K562 (cell line): ENCODE data around the gene SSR4. TPM values are rescaled to one million over a fixed set of nuclear protein-coding genes. Genes with fewer than 3 reads are reported as not detected.

Experiments used
- ATAC-seq: fragments of 200-7000 bp; cut with Tn5 transposase; 3 replicates; pipeline ENCODE4 v1.9.1; 2020; ENCODE audit warnings: moderate library complexity
- BruUV-seq: library from RNA; stranded (reverse); fragments of 400-500 nt; replicated peaks from 2 replicates; lab custom pipeline; 2021; lab: Mats Ljungman, UMichigan
- CTCF ChIA-PET: fragments of 300-600 bp; formaldehyde crosslinking; extraction: SDS; loops from one replicate; lab custom pipeline; 2021; ENCODE audit warnings: low intra/inter-chr PET ratio; lab: Yijun Ruan, JAX
- POLR2A ChIA-PET: fragments of 300-600, 350-650 bp; sonication (Branson Sonifier 250); formaldehyde crosslinking; extraction: SDS; loops from one replicate; lab custom pipeline; 2021; ENCODE audit warnings: antibody characterized with exemption, inconsistent platforms; lab: Yijun Ruan, JAX
- DNase-seq, 4 experiments: peaks; one replicate each; pipeline versions ENCODE4 v3.0.0 to v3.0.0-alpha.2; 2011 to 2018; ENCODE audit warnings: low spot score in 3 of 4, mixed read lengths in 3 of 4; ENCODE audit errors: extremely low read depth in 1 of 4
- FAIRE-seq: peaks from 2 replicates; lab custom pipeline; 2011; peaks lifted over from hg19 to GRCh38; lab: Jason Lieb, UNC
- H2AFZ ChIP-seq: 2 replicates; pipeline ENCODE4 v1.6.0; 2011; ENCODE audit warnings: low read depth, low read length, control low read depth, inconsistent platforms
- H3K27ac ChIP-seq: fragments of 200-600 bp; 3 replicates; pipeline ENCODE4 v1.8.0; 2011; ENCODE audit warnings: low read depth, mild to moderate bottlenecking, control low read depth, inconsistent platforms, low read length, moderate library complexity, mixed read lengths; ENCODE audit errors: extremely low read depth
- H3K27me3 ChIP-seq, 2 experiments: fragments of 300-600 bp in 1 of 2; 2 replicates in 1 of 2; 3 replicates in 1 of 2; pipeline versions ENCODE4 v1.6.0 to v1.8.0; 2011; ENCODE audit warnings: inconsistent platforms in 2 of 2, low read length in 2 of 2, mild to moderate bottlenecking in 1 of 2, mixed read lengths in 1 of 2, moderate library complexity in 1 of 2; ENCODE audit not compliant: control insufficient read depth in 2 of 2, insufficient read depth in 2 of 2
- H3K36me3 ChIP-seq: fragments of 300-600 bp; 3 replicates; pipeline ENCODE4 v1.8.0; 2011; ENCODE audit warnings: mild to moderate bottlenecking, low read length, inconsistent platforms; ENCODE audit not compliant: control insufficient read depth, insufficient read depth
- H3K4me1 ChIP-seq, 2 experiments: fragments of 200-600 bp in 1 of 2; replicated peaks in 1 of 2; 2 replicates in 1 of 2; 3 replicates in 1 of 2; pipeline versions ENCODE4 v1.5.1 to v1.8.0; 2011; ENCODE audit warnings: inconsistent platforms in 2 of 2, low read length in 2 of 2, mild to moderate bottlenecking in 1 of 2, mixed read lengths in 1 of 2, moderate library complexity in 1 of 2; ENCODE audit not compliant: control insufficient read depth in 2 of 2, insufficient read depth in 2 of 2
- H3K4me2 ChIP-seq: 2 replicates; pipeline ENCODE4 v1.6.1; 2011; ENCODE audit warnings: low read length, control low read depth, inconsistent platforms, mixed read lengths; ENCODE audit not compliant: insufficient read depth
- H3K4me3 ChIP-seq: fragments of 200-600 bp; sonication (generic), shearing (Covaris generic); 2 replicates; pipeline ENCODE4 v1.5.1; 2016; ENCODE audit warnings: control low read depth, inconsistent platforms
- H3K79me2 ChIP-seq: fragments of 200-600 bp; 3 replicates; pipeline ENCODE4 v1.8.0; 2011; ENCODE audit warnings: low read length, inconsistent platforms; ENCODE audit not compliant: control insufficient read depth, insufficient read depth
- H3K9ac ChIP-seq, 2 experiments: 2 replicates each; pipeline versions ENCODE4 v1.6.0 to v1.6.1; 2011; ENCODE audit warnings: low read depth in 2 of 2, low read length in 2 of 2, control low read depth in 1 of 2, inconsistent platforms in 1 of 2, mild to moderate bottlenecking in 1 of 2, mixed read lengths in 1 of 2; ENCODE audit not compliant: insufficient read depth in 1 of 2
- H3K9me1 ChIP-seq: one replicate; pipeline ENCODE4 v1.6.0; 2011; ENCODE audit warnings: inconsistent platforms, mild to moderate bottlenecking, low read length, moderate library complexity; ENCODE audit not compliant: control insufficient read depth, insufficient read depth
- H3K9me3 ChIP-seq: replicated peaks from 2 replicates; pipeline ENCODE4 v1.5.1; 2011; ENCODE audit warnings: low read depth, low read length, inconsistent platforms; ENCODE audit not compliant: control insufficient read depth, insufficient read depth
- H4K20me1 ChIP-seq: replicated peaks from 2 replicates; pipeline ENCODE4 v1.6.1; 2011; ENCODE audit warnings: low read length, inconsistent platforms, mixed read lengths; ENCODE audit not compliant: control insufficient read depth, insufficient read depth
- HDAC6 ChIP-seq: IDR thresholded peaks from 2 replicates; pipeline ENCODE4 v1.6.1; 2012; ENCODE audit warnings: low read depth, mild to moderate bottlenecking, control low read depth, inconsistent platforms, low read length, moderate library complexity
- HDGF ChIP-seq: fragments of 450-650 bp; IDR thresholded peaks from 2 replicates; pipeline ENCODE4 v1.6.1; 2016
- SNRNP70 ChIP-seq: fragments of 200-400 bp; formaldehyde crosslinking; optimal IDR thresholded peaks from 2 replicates; pipeline ENCODE3; 2017; ENCODE audit warnings: low read depth, low read length
- ZKSCAN3 ChIP-seq: fragments of 250-450 bp; sonication (Bioruptor Pico); IDR thresholded peaks from 2 replicates; pipeline ENCODE4 v1.4.0; 2020
- ZNF140 ChIP-seq: fragments of 250-450 bp; sonication (Bioruptor Pico); IDR thresholded peaks from 2 replicates; pipeline ENCODE4 v1.8.0; 2021; ENCODE audit warnings: moderate library complexity, mild to moderate bottlenecking, inconsistent platforms
- ZNF175 ChIP-seq: fragments of 200-800 bp; sonication (Bioruptor generic); IDR thresholded peaks from 2 replicates; pipeline ENCODE4 v1.6.1; 2016; ENCODE audit warnings: low read depth, mild to moderate bottlenecking, missing genetic modification characterization, missing compliant biosample characterization
- WGBS: fragments of 100-300 bp; shearing (Covaris generic); methylation state at CpG from one replicate; pipeline ENCODE4 v1.1.6; 2016; ENCODE audit warnings: low coverage, mixed read lengths; ENCODE audit not compliant: insufficient coverage; ENCODE audit errors: missing lambda C conversion rate; 5-methylcytosine and 5-hydroxymethylcytosine counted together
- in situ Hi-C: fragments of 300-500 bp; cut with MboI; formaldehyde crosslinking; loops from 4 replicates; pipeline ENCODE4 v1.15.0; 2018; ENCODE audit warnings: inconsistent platforms, mixed read lengths
- intact Hi-C: fragments of 100-400 bp; cut with micrococcal nuclease; formaldehyde crosslinking; loops from 2 replicates; pipeline ENCODE4 v1.14.2; 2022
- polyA plus RNA-seq, 8 experiments: library from polyadenylated mRNA; depleted of rRNA in 4 of 8; stranded (reverse) in 5 of 8; unstranded in 3 of 8; fragments of >200 nt; fragmentation: Nextera tagmentation in 2 of 8; fragmentation: Illumina TruSeq in 1 of 8; extraction: Ambion mirVana in 2 of 8; extraction: Trizol in 1 of 8; gene quantifications; 2 replicates each; pipeline versions ENCODE4 v1.2.1 to v1.2.3, GENCODE V29; 2011 to 2014; ENCODE audit warnings: inconsistent platforms in 1 of 8, missing spikeins in 1 of 8
- total RNA-seq, 7 experiments: library from RNA; depleted of rRNA in 6 of 7; stranded (reverse); fragments of >200 nt in 6 of 7; fragmentation: Illumina TruSeq in 2 of 7; extraction: Trizol in 2 of 7; gene quantifications; 2 replicates each; pipeline versions ENCODE4 v1.2.1 to v1.2.3, GENCODE V29; 2011 to 2021; ENCODE audit warnings: low replicate concordance in 1 of 7
- TF ChIP-seq, protein P1 (sequence below): sonication (generic); formaldehyde crosslinking; IDR thresholded peaks from 2 replicates; pipeline ENCODE4 v1.8.0; 2023; ENCODE audit warnings: missing genetic modification reagents, mild to moderate bottlenecking, borderline replicate concordance
- TF ChIP-seq, protein P2 (sequence below): fragments of 450-650 bp; formaldehyde crosslinking; IDR thresholded peaks from 2 replicates; pipeline ENCODE4 v1.4.0; 2020; ENCODE audit warnings: mild to moderate bottlenecking, mixed read lengths

Gene SSR4
- total and polyA plus RNA-seq, 9 of the 15 experiments (the other 6 are each of a cell fraction or from before 2014, with no cell fraction given) = 146 to 492 (median 272) TPM

DNA sequence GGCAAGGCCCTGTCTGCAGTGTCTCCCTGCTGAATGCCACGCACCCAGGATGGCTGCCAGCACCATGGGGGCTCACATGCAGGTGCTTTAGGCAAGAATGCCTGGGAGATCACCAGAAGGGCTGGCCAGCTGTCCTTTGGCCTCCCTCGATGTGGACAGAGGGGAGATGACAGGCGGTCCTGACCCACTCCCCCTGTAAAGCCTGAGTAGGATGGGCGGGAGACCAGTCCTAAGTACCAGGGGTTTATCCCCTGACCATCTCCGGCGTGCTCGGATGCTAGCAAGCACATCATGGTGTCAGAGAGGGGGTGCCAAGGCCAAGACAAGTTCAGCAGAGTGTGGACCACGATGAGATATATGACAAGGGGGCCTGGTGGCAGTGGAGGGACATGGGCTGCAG lies 30.6 kb downstream of the SSR4 start:
- CTCF ChIA-PET = no interaction called here
- Histone ChIP-seq H3K27ac (no peak overlapping the region), H3K4me3 (no peak overlapping the region), H3K9ac (no peak overlapping the region), H2AFZ (no peak overlapping the region), H3K4me1 (peaks cover 0 to 17% of the 10 kb centered on the region in 2 experiments; a peak in 2 of 5 replicates), H3K36me3 (no peaks in the 10 kb centered on the region), H3K9me3 (no peaks in the 10 kb centered on the region), H3K79me2 (no peaks in the 10 kb centered on the region), H3K9me1 (no peaks in the 10 kb centered on the region), H3K27me3 (peaks cover 22 to 45% of the 10 kb centered on the region in 2 experiments; a peak in 4 of 5 replicates), H4K20me1 (no peaks in the 10 kb centered on the region), H3K4me2 (no peak overlapping the region)
- in situ Hi-C loops = no loop called here
- no peak for DNase-seq
- WGBS = 6% methylated on average over 8 of the region's 8 CpGs
- intact Hi-C loops = no loop called here
- FAIRE-seq = no peak
- TF ChIP-seq ZNF175 = no peak
- POLR2A ChIA-PET = interaction anchor here (0.6 kb wide), 1 partner anchor 148 kb away, joined by 3 read pairs; the partner anchor contains the start of gene TMEM187
- no TSS peak for BruUV-seq
- ATAC-seq = no peak

DNA sequence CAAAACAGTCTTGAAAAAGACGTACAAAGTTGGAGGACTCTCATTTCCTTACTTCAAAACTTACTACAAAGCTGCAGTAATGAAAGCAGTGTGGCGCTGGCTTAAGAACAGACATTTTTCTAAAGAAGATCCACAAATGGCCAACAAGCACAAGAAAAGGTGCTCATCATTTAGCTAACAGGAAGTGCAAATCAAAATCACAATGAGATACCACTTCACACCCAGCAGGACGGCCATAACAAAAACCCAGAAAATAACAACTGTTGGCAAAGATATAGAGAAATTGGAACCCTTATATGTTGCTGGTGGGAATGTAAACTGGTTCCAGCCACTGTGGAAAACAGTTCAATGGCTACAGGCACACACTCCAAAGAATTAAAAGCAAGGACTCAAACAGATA lies 32.5 kb downstream of the SSR4 start:
- Histone ChIP-seq H3K79me2 (no peaks in the 10 kb centered on the region), H4K20me1 (no peaks in the 10 kb centered on the region), H3K9ac (no peak overlapping the region), H3K9me1 (no peaks in the 10 kb centered on the region), H3K27ac (no peak overlapping the region), H3K9me3 (no peaks in the 10 kb centered on the region), H2AFZ (no peak overlapping the region), H3K4me1 (peaks cover 0 to 28% of the 10 kb centered on the region in 2 experiments; a peak in 2 of 5 replicates), H3K36me3 (no peaks in the 10 kb centered on the region), H3K4me3 (no peak overlapping the region), H3K4me2 (no peak overlapping the region), H3K27me3 (peaks cover 22 to 57% of the 10 kb centered on the region in 2 experiments; a peak in 4 of 5 replicates)
- intact Hi-C loops (no loop called here), in situ Hi-C loops (no loop called here)
- BruUV-seq = no TSS peak
- 3% methylated on average over 3 of the region's 3 CpGs for WGBS
- CTCF ChIA-PET = no interaction called here
- no peak for DNase-seq
- POLR2A ChIA-PET = no interaction called here
- FAIRE-seq = no peak
- ATAC-seq = no peak
- TF ChIP-seq, protein P1, sequence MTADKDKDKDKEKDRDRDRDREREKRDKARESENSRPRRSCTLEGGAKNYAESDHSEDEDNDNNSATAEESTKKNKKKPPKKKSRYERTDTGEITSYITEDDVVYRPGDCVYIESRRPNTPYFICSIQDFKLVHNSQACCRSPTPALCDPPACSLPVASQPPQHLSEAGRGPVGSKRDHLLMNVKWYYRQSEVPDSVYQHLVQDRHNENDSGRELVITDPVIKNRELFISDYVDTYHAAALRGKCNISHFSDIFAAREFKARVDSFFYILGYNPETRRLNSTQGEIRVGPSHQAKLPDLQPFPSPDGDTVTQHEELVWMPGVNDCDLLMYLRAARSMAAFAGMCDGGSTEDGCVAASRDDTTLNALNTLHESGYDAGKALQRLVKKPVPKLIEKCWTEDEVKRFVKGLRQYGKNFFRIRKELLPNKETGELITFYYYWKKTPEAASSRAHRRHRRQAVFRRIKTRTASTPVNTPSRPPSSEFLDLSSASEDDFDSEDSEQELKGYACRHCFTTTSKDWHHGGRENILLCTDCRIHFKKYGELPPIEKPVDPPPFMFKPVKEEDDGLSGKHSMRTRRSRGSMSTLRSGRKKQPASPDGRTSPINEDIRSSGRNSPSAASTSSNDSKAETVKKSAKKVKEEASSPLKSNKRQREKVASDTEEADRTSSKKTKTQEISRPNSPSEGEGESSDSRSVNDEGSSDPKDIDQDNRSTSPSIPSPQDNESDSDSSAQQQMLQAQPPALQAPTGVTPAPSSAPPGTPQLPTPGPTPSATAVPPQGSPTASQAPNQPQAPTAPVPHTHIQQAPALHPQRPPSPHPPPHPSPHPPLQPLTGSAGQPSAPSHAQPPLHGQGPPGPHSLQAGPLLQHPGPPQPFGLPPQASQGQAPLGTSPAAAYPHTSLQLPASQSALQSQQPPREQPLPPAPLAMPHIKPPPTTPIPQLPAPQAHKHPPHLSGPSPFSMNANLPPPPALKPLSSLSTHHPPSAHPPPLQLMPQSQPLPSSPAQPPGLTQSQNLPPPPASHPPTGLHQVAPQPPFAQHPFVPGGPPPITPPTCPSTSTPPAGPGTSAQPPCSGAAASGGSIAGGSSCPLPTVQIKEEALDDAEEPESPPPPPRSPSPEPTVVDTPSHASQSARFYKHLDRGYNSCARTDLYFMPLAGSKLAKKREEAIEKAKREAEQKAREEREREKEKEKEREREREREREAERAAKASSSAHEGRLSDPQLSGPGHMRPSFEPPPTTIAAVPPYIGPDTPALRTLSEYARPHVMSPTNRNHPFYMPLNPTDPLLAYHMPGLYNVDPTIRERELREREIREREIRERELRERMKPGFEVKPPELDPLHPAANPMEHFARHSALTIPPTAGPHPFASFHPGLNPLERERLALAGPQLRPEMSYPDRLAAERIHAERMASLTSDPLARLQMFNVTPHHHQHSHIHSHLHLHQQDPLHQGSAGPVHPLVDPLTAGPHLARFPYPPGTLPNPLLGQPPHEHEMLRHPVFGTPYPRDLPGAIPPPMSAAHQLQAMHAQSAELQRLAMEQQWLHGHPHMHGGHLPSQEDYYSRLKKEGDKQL (CRISPR knock-in tag) = no peak
- TF ChIP-seq ZKSCAN3 (CRISPR knock-in tag) = no peak
- TF ChIP-seq ZNF140 (CRISPR knock-in tag) = no peak
- TF ChIP-seq, protein P2, sequence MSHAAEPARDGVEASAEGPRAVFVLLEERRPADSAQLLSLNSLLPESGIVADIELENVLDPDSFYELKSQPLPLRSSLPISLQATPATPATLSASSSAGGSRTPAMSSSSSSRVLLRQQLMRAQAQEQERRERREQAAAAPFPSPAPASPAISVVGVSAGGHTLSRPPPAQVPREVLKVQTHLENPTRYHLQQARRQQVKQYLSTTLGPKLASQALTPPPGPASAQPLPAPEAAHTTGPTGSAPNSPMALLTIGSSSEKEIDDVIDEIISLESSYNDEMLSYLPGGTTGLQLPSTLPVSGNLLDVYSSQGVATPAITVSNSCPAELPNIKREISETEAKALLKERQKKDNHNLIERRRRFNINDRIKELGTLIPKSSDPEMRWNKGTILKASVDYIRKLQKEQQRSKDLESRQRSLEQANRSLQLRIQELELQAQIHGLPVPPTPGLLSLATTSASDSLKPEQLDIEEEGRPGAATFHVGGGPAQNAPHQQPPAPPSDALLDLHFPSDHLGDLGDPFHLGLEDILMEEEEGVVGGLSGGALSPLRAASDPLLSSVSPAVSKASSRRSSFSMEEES (CRISPR knock-in tag) = no peak
- no peak for TF ChIP-seq HDAC6
- no peak for TF ChIP-seq HDGF
- no peak for TF ChIP-seq SNRNP70
